MCF 10A (cell line): ENCODE data around the gene CCDC188. TPM values are rescaled to one million over a fixed set of nuclear protein-coding genes. Genes with fewer than 3 reads are reported as not detected.

Source experiments
- BruUV-seq: library from RNA; stranded (reverse); fragments of 400-500 nt; replicated peaks from 2 replicates; lab custom pipeline; 2021; lab: Mats Ljungman, UMichigan
- CTCF ChIA-PET: fragments of 300-600 bp; sonication (Branson Sonifier 250); formaldehyde crosslinking; extraction: SDS; loops from one replicate; lab custom pipeline; 2021; ENCODE audit warnings: antibody characterized with exemption, inconsistent platforms; lab: Yijun Ruan, JAX
- POLR2A ChIA-PET: fragments of 300-600, 350-650 bp; sonication (Branson Sonifier 250); formaldehyde crosslinking; extraction: SDS; loops from one replicate; lab custom pipeline; 2020; ENCODE audit warnings: antibody characterized with exemption, inconsistent platforms; lab: Yijun Ruan, JAX
- DNase-seq: peaks from one replicate; pipeline ENCODE4 v3.0.0-alpha.2; 2018; ENCODE audit not compliant: unreplicated experiment
- H3K27ac Mint-ChIP-seq: one replicate; pipeline ENCODE4 v1.8.0; 2022; ENCODE audit warnings: mild to moderate bottlenecking, low read depth, mixed read lengths; ENCODE audit not compliant: unreplicated experiment
- H3K27me3 Mint-ChIP-seq: one replicate; pipeline ENCODE4 v1.8.0; 2022; ENCODE audit warnings: mixed read lengths; ENCODE audit not compliant: insufficient read depth, unreplicated experiment
- H3K36me3 Mint-ChIP-seq: one replicate; pipeline ENCODE4 v1.8.0; 2022; ENCODE audit warnings: mild to moderate bottlenecking, moderate library complexity, mixed read lengths; ENCODE audit not compliant: insufficient read depth, unreplicated experiment
- H3K4me1 Mint-ChIP-seq: one replicate; pipeline ENCODE4 v1.8.0; 2022; ENCODE audit warnings: mixed read lengths; ENCODE audit not compliant: insufficient read depth, unreplicated experiment
- H3K4me3 Mint-ChIP-seq: one replicate; pipeline ENCODE4 v1.8.0; 2022; ENCODE audit warnings: mild to moderate bottlenecking, moderate library complexity, mixed read lengths; ENCODE audit not compliant: unreplicated experiment
- H3K9me3 Mint-ChIP-seq: one replicate; pipeline ENCODE4 v1.8.0; 2022; ENCODE audit warnings: mixed read lengths; ENCODE audit not compliant: unreplicated experiment
- intact Hi-C: fragments of 100-400 bp; cut with micrococcal nuclease; formaldehyde crosslinking; loops from 2 replicates; pipeline ENCODE4 v1.14.1; 2022
- total RNA-seq: library from RNA; stranded (reverse); gene quantifications from 2 replicates; pipeline ENCODE4 v1.2.3, GENCODE V29; 2022
- TF ChIP-seq, protein P1 (sequence below): fragments of 200-600 bp; IDR thresholded peaks from one replicate; pipeline ENCODE4 v1.8.0; 2022; ENCODE audit warnings: antibody characterized with exemption, mild to moderate bottlenecking; ENCODE audit not compliant: unreplicated experiment

The CCDC188 gene
- total RNA-seq, 1 experiment from 2014 or later, result 0.70 TPM

DNA sequence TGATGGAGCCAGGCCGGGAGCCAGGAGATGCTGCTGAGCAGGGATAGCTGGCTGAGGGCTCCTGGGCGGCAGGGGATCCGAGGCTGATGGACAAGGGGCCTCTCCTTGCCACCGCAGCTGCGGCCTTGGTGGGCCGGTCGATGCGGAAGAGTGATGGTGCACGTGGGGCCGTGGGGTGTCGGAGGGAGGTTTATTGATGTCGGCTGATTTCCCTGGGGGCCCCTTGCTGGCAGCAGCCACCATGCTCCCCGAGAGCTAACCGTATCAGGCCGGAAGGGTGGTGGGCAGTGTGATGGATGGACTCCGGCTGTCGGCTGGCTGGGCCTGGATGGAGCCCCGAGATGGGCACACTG is 31.0 kb upstream of the CCDC188 start:
- Mint-ChIP-seq H3K27ac (no peak overlapping the region), H3K27me3 (peaks cover 21% of the 10 kb centered on the region), H3K4me1 (no peaks in the 10 kb centered on the region)

DNA sequence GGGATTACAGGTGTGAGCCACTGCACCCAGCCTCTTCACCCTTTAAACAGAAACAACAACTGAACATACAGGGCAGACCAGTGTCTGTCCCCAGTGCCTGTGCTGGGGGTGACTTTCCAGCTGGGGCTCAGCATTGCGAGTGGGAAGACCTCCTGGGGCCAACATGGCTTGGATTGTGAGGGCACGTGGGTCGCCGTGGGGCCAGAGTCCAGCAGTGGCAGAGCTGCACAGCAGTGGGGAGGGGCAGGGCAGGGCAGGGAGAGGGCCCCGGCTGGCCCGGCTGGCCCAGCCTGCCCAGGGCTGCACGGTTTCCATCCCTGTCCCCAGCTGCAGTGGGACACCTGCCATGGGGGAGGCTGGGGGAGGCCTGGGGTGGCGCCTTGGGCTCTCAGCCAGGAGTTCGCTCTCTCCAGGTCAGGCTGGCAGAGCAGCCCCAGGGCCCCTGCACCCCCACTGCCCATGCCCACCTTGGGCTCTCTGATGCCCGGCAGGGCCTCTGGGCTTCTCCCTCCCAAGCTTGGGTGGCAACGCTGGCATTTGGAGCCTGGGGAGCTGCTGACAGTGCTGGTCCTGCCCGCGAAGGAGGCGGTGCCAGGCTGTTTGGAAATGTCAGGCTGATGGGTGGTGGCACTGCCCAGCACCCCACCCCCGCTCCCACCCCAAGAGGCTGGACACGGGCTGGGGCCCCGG is 30.5 kb upstream of the CCDC188 start:
- H3K27me3 Mint-ChIP-seq, result peaks cover 26% of the 10 kb centered on the region
- no peak for DNase-seq
- TF ChIP-seq, protein P1, sequence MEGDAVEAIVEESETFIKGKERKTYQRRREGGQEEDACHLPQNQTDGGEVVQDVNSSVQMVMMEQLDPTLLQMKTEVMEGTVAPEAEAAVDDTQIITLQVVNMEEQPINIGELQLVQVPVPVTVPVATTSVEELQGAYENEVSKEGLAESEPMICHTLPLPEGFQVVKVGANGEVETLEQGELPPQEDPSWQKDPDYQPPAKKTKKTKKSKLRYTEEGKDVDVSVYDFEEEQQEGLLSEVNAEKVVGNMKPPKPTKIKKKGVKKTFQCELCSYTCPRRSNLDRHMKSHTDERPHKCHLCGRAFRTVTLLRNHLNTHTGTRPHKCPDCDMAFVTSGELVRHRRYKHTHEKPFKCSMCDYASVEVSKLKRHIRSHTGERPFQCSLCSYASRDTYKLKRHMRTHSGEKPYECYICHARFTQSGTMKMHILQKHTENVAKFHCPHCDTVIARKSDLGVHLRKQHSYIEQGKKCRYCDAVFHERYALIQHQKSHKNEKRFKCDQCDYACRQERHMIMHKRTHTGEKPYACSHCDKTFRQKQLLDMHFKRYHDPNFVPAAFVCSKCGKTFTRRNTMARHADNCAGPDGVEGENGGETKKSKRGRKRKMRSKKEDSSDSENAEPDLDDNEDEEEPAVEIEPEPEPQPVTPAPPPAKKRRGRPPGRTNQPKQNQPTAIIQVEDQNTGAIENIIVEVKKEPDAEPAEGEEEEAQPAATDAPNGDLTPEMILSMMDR, result no peak
- H3K4me1 Mint-ChIP-seq, result no peaks in the 10 kb centered on the region
- ChIA-PET POLR2A (no interaction called here), CTCF (interaction anchor here (0.7 kb wide), 1 partner anchor 191 kb away, joined by 3 read pairs; no protein-coding TSS in a partner anchor)
- no peaks in the 10 kb centered on the region for H3K36me3 Mint-ChIP-seq
- H3K9me3 Mint-ChIP-seq, result no peaks in the 10 kb centered on the region
- no peak overlapping the region for H3K27ac Mint-ChIP-seq
- H3K4me3 Mint-ChIP-seq, result no peak overlapping the region
- intact Hi-C loops, result no loop called here
- BruUV-seq, result no TSS peak

More for the DNA sequence above, 31.0 kb upstream of the CCDC188 start:
- Mint-ChIP-seq H3K9me3 (no peaks in the 10 kb centered on the region), H3K36me3 (no peaks in the 10 kb centered on the region), H3K4me3 (no peak overlapping the region)
- intact Hi-C loops, result no loop called here
- POLR2A ChIA-PET, result no interaction called here
- DNase-seq, result no peak
- CTCF ChIA-PET, result no interaction called here
- TF ChIP-seq, protein P1, result no peak
- no TSS peak for BruUV-seq

GRCh38 chr22:20180640-20181039 is 29.8 kb upstream of the CCDC188 start:
- POLR2A ChIA-PET, result no interaction called here
- no peaks in the 10 kb centered on the region for H3K4me1 Mint-ChIP-seq
- H3K27ac Mint-ChIP-seq, result no peak overlapping the region
- CTCF ChIA-PET, result interaction anchor here (0.7 kb wide), 1 partner anchor 190 kb away, joined by 3 read pairs; no protein-coding TSS in a partner anchor
- no peak for DNase-seq
- H3K27me3 Mint-ChIP-seq, result peaks cover 26% of the 10 kb centered on the region
- H3K36me3 Mint-ChIP-seq, result no peaks in the 10 kb centered on the region
- H3K4me3 Mint-ChIP-seq, result no peak overlapping the region
- H3K9me3 Mint-ChIP-seq, result no peaks in the 10 kb centered on the region
- TF ChIP-seq, protein P1, result no peak
- intact Hi-C loops, result no loop called here
- BruUV-seq, result no TSS peak

DNA sequence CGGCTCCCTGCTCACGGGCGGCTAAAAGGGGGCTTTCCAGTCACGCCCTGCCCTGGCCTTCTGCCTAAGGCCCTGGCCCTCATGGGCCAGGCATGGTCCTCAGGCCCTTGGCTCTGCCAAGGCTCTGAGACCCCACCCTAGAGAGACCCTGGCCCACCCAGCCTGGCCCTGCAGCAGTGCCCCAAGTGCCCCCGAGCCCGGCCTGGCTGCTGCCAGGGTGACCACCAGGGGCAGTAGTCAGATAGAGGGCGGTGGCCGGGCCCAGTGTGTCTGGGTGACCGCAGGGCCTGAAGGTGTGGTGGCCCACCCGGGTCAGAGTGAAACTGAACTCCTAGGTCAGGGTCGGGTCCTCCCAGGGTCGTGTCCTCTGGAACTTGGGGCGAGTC is 29.4 kb upstream of the CCDC188 start:
- no peaks in the 10 kb centered on the region for H3K36me3 Mint-ChIP-seq

More for the DNA sequence above, 29.4 kb upstream of the CCDC188 start:
- no peak for DNase-seq
- no peak overlapping the region for H3K4me3 Mint-ChIP-seq
- no peaks in the 10 kb centered on the region for H3K9me3 Mint-ChIP-seq
- no peaks in the 10 kb centered on the region for H3K4me1 Mint-ChIP-seq
- CTCF ChIA-PET, result interaction anchor here (0.7 kb wide), 1 partner anchor 190 kb away, joined by 3 read pairs; no protein-coding TSS in a partner anchor
- H3K27ac Mint-ChIP-seq, result no peak overlapping the region
- POLR2A ChIA-PET, result no interaction called here
- BruUV-seq, result no TSS peak
- peaks cover 22% of the 10 kb centered on the region for H3K27me3 Mint-ChIP-seq
- intact Hi-C loops, result no loop called here
- TF ChIP-seq, protein P1, result no peak
